ENCODE results near the gene CRB2. TPM values are rescaled to one million over a fixed set of nuclear protein-coding genes. Genes with fewer than 3 reads are reported as not detected.
"Not testable (repeated sequence)": the region's sequence is repeated elsewhere in the genome, so short reads cannot be mapped to it uniquely, and the experiment has no call there.

Gene CRB2
- total RNA-seq, 2 experiments from 2014 or later = 0.09 TPM; not detected in 1

- ChIA-PET POLR2A (interaction anchor here (1.4 to 4.7 kb wide), 2 partner anchors 12 to 17 kb away, joined by 3 to 26 read pairs; no protein-coding TSS in a partner anchor), CTCF (interaction anchor here (1.5 to 1.6 kb wide), 3 partner anchors 12 to 102 kb away, joined by 4 to 8 read pairs (median 6); no protein-coding TSS in a partner anchor)
- Mint-ChIP-seq H3K36me3 (ENCODE audit: low read depth) (no peaks in the 10 kb centered on the region), H3K4me3 (no peak overlapping the region), H3K27ac (peak overlapping the region; percentile 40), H3K9me3 (no peaks in the 10 kb centered on the region), H3K27me3 (no peaks in the 10 kb centered on the region), H3K4me1 (ENCODE audit: low read depth) (peaks cover 42% of the 10 kb centered on the region)
- ATAC-seq (no peak), DNase-seq (peak; percentile 31)
- TF ChIP-seq CTCF (IDR thresholded peaks at IDR 0.05) = no peak
- intact Hi-C loops (cut with micrococcal nuclease) = no loop called here
Measured at GRCh38 chr9:123326662-123327093, 29.3 kb upstream of the CRB2 start.

- H3K9me3 Mint-ChIP-seq = no peaks in the 10 kb centered on the region
- ChIA-PET POLR2A (interaction anchor here (1.4 to 4.7 kb wide), 2 partner anchors 11 to 16 kb away, joined by 3 to 26 read pairs; no protein-coding TSS in a partner anchor), CTCF (interaction anchor here (0.9 to 1.4 kb wide), 3 partner anchors 22 to 102 kb away, joined by 3 read pairs; no protein-coding TSS in a partner anchor)
- intact Hi-C loops (cut with micrococcal nuclease) = no loop called here
- DNase-seq (no peak), ATAC-seq (no peak)
- H3K27ac Mint-ChIP-seq = no peak overlapping the region
- H3K4me1 Mint-ChIP-seq (ENCODE audit: low read depth) = peaks cover 37% of the 10 kb centered on the region
- no peaks in the 10 kb centered on the region for H3K36me3 Mint-ChIP-seq (ENCODE audit: low read depth)
- TF ChIP-seq CTCF (IDR thresholded peaks at IDR 0.05) = no peak
- no peak overlapping the region for H3K4me3 Mint-ChIP-seq
- H3K27me3 Mint-ChIP-seq = no peaks in the 10 kb centered on the region
Measured at GRCh38 chr9:123327697-123328100, 28.3 kb upstream of the CRB2 start.

- Mint-ChIP-seq H3K27ac (no peak overlapping the region), H3K27me3 (no peaks in the 10 kb centered on the region), H3K4me3 (no peak overlapping the region), H3K9me3 (no peaks in the 10 kb centered on the region), H3K36me3 (ENCODE audit: low read depth) (no peaks in the 10 kb centered on the region), H3K4me1 (ENCODE audit: low read depth) (peaks cover 31% of the 10 kb centered on the region)
- CTCF ChIA-PET = no interaction called here
- ATAC-seq = no peak
- no peak for TF ChIP-seq CTCF (IDR thresholded peaks at IDR 0.05)
- intact Hi-C loops (cut with micrococcal nuclease) = no loop called here
- POLR2A ChIA-PET = interaction anchor here (1.6 kb wide), 1 partner anchor 10 kb away, joined by 7 read pairs; no protein-coding TSS in a partner anchor
- DNase-seq = peak; percentile 33
Measured at GRCh38 chr9:123329329-123329955, 26.6 kb upstream of the CRB2 start.

GRCh38 chr9:123331346-123332060, 24.5 kb upstream of the CRB2 start:
- Mint-ChIP-seq H3K36me3 (ENCODE audit: low read depth) (no peaks in the 10 kb centered on the region), H3K27me3 (no peaks in the 10 kb centered on the region), H3K9me3 (no peaks in the 10 kb centered on the region), H3K27ac (no peak overlapping the region), H3K4me1 (ENCODE audit: low read depth) (peaks cover 16% of the 10 kb centered on the region), H3K4me3 (no peak overlapping the region)
- DNase-seq = no peak
- ChIA-PET CTCF (no interaction called here), POLR2A (interaction anchor here (1.3 kb wide), 1 partner anchor 12 kb away, joined by 3 read pairs; no protein-coding TSS in a partner anchor)
- ATAC-seq = no peak
- no peak for TF ChIP-seq CTCF (IDR thresholded peaks at IDR 0.05)
- intact Hi-C loops (cut with micrococcal nuclease) = no loop called here

GRCh38 chr9:123333058-123333669, 22.8 kb upstream of the CRB2 start:
- H3K27me3 Mint-ChIP-seq; intact Hi-C loops (cut with micrococcal nuclease); DNase-seq; H3K36me3 Mint-ChIP-seq (ENCODE audit: low read depth); H3K9me3 Mint-ChIP-seq; ATAC-seq; POLR2A ChIA-PET; H3K4me3 Mint-ChIP-seq: not testable (repeated sequence)
- Mint-ChIP-seq H3K27ac (peak overlapping the region; percentile 17), H3K4me1 (ENCODE audit: low read depth) (peaks cover 20% of the 10 kb centered on the region)
- CTCF ChIA-PET = interaction anchor here (0.9 kb wide), 1 partner anchor 55 kb away, joined by 3 read pairs; no protein-coding TSS in a partner anchor
